GM18873 (cell line): ENCODE results near the gene RGS6.
"Not testable (repeated sequence)": the region's sequence is repeated elsewhere in the genome, so short reads cannot be mapped to it uniquely, and the experiment has no call there.

Experiments
- ATAC-seq: cut with Tn5 transposase; IDR thresholded peaks from one replicate; pipeline ENCODE4 v1.9.1; 2021; ENCODE audit warnings: mild to moderate bottlenecking, moderate library complexity, moderate number of reproducible peaks; ENCODE audit not compliant: unreplicated experiment, low FRiP score

RGS6 gene

DNA sequence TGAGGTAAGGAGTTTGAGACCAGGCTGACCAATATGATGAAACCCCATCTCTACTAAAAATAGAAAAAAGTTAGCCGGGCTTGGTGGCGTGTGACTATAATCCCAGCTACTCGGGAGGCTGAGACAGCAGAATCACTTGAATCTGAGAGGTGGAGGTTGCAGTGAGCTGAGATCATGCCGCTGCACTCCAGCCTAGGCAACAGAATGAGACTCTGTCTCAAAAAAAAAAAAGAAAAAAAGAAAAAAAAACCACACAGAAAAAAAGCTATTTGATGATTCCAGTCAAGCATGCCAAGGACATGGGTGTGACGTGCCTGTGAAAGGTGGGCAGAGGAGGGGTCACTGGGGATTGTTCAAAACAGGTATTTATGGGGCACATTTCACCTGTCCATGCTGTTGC is 545.3 kb downstream of the RGS6 start:
- ATAC-seq: not testable (repeated sequence)

DNA sequence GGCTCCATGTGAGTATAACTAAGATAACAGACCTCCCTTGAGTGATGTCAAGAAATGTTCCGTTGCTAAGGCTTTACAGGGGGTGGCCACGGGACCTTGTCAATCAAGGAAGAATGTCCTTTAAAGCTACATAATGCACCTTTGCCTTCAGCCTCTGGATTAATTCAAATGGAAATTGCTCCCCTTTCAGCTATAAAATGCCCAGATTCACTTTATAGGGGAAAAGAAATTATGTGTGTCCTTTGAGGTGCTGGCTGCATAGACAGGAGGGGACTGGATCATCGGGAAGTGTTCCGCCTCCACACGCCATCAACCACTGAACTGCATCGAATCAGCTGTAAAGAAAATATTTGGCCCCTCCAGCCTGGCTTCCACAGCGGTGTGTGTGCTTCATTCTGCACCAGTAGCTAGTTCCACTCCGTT is 546.3 kb downstream of the RGS6 start:
- no peak for ATAC-seq

DNA sequence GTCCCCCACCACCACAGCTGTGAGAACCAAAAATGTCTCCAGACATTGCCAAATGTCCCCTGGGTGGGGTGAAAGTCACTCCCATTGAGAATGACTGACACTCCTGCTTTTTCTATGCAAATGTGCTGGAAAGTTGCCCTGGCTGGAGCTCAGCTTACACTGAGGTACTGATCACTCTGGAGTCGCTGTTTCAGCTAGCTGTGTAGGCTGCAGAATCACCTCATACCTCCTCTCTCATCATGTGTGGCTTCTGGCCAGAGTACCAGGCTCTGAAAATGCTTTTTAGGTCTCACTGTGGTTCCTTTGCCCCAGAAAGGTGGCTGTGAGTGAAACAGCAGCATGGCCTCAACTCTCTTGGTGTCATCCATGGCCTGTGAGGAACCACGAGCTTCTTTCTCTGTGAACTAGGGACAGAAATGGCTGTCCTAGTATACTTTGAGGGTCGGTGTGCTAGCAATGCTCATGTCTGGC is 547.3 kb downstream of the RGS6 start:
- ATAC-seq: no peak

DNA sequence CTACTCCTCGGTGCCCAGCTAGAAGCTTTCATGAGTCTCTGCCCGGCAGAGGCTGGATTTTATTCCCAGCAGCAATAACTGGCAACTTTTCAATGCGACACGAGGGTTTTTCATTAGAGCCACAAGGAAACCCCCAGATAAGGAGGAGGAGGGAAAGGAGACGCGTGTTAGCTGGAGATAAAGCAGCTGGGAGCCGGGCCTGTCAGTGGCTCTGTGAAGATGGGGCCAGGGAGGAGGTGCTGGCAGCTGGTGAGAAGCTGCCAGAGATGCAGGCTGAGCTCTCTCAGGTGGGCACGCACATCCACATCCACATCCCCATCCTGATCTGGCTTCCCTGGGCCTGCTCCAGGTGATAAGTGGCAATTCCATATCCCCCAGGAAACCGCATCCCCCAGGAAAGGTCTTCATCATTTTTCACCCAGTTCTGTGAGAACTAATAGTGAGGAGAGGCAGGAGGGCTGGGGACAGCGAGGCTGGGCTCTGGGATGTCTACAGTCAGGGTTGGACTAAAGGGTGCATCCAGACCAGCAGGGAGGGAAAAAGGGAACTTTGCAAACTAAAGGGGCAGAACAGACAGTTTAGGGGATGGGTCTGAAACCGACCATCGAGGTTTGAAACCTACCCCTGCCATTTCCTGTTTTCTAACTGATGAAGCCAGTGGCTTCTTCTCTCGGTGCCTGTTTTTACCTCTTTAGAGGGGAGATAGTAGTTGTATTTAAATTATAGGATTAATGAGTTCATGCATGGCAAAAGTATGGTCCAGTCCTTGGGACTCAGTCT is 548.4 kb downstream of the RGS6 start:
- ATAC-seq: no peak

DNA sequence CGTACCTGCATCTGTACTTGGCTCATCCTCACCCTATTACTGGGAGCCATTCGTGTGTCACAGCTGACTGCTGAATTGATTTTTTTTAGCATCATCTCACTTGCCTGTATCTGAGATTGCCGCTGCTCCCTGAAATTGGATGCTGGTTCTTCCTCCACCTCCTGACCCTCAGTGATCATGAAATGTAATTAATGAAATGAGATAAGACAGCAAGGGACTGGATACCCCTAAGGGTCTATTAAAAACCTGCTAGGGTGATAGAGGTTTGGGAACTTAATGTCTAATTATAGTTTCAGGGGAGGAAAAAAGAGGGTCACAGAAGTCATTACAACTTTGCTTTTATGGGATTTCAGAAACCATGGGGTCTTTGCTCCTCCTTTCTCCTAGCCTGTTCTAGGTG is 551.1 kb downstream of the RGS6 start:
- ATAC-seq: no peak

DNA sequence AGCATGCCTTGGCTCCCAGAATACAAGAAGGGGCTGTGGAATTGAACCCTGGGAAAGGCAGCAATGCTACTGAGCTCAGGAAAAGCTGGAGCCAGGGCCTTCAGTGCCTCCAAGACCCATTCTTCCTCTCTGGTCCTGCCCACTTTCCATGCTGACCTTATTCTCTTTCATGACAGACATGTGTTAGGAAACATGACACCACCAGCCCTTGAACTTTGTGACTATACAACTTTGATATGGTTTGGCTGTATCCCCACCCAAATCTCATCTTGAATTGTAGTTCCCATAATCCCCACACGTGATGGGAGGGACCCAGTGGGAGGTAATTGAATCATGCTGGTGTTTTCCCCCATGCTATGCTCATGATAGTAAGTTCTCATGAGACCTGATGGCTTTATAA is 553.5 kb downstream of the RGS6 start:
- ATAC-seq: no peak

DNA sequence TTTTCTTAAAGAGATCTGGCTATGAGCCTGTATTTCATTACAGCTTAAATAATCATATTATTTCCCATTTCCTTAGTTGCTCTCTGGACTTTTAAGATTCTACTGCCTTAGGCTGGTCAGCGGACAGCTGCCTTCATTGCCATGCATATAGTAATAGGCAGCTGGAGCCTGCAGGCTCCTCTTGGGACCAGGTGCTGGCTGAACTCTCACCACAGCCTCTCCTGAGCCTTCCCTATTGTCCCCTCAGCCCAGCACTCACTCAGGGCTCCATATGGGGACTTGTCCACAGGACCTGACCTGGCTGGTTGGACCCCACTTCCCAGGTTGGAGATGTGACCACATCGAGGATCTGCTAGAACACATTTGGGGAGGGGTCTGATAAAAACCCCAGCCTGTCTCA is 556.3 kb downstream of the RGS6 start:
- ATAC-seq: no peak

DNA sequence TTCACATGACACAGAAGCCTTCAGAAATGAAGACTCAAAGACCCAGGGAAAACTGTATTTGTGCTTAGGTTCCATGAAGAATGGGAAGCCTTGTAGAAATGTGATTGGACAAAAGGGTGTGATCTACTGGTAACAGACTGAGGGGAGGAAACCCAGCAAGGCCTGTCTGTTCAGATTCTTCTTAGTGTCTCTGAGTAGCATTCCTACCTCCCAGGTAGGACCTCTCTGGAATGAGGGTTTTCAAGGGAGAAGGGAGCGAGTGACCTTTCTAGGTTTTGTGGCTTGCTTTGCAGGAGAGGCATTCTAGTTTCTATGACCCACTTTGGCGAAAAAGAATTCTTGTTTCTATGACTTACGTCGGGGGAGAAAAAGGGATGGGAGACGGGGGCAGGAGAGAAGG is 560.0 kb downstream of the RGS6 start:
- no peak for ATAC-seq

DNA sequence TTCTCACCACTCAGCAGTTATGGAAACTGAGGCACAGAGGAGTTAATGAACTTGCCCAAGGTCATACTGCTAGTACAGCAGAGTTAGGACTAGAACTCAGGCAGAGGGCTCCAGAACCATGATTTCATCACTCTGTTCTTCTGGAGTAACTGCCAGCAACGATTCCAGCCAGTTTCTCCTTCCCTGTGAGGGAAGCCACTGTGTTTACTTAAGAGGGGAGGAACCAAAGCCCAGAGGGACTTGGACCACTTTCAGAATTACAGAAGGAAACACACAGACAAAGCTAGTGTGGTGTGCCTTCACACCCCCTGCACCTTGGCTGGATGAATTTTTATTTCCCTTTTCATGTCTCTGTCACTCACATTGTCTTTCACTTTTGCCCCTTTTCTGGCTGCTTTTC is 563.4 kb downstream of the RGS6 start:
- ATAC-seq: no peak

DNA sequence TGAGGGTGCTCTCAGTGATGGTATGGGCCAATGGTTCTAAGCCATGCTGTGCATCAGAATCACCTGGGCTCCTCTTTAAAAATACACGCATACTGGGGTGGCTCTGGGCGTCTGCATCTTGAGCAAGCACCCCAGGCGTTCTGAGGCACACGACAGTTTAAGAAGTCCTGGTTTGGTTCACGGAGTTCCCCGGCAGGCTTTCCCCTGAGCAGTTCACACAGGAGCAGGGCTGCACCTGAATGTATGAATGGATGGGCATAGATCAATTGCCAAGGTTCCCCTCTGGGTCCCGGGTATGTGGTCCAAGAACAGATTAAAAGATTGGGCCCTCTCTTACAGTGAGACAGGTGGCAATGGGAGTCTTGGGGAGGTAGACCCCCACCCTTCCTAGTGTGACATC is 566.4 kb downstream of the RGS6 start:
- no peak for ATAC-seq

DNA sequence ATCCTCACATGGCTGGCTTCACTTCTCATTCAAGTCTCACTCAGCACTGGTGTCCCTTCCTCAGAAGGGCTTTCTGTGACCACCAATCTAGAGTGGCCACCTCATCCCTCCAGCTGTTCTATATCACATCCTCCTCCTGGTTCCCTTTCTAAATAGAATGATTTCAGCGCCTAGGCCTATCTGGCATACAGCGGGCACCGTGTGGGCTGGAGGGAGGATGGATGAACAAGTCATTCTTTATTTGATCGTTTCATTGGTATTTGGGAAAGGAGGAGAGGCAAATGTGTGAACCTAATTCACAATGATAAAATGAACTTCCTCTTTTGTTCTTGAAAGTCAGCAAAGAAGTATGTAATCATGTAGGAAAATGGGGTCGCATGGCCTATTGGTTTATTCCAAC is 567.5 kb downstream of the RGS6 start:
- ATAC-seq: no peak

DNA sequence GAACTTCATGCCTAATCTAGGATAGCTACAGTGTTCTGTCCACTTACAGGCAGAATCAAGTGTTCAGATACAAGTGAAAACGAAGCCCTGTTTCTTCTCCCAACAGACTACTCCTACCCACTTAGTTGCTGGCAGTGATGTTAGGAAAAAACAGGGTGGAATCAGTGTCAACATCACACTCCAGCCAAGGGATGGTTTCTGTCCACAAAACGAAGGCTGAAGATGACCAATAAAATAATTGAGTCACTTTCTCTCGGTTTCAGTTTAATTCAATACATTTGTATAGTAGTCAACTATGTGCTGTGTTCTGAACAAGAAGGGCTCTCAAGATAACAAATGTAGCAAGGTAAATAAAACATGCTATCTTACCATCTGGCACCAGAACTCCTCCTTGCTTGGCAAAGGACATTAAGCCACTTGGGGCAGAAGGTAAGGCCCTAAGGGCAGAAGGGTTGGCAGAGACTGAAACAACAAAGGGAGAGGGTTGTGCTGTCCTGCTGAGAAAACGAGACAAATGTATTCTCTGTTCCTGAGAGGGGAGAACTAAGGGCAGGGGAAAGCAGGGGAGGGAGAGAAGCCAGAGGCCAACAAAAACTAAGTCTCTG is 568.1 kb downstream of the RGS6 start:
- no peak for ATAC-seq

DNA sequence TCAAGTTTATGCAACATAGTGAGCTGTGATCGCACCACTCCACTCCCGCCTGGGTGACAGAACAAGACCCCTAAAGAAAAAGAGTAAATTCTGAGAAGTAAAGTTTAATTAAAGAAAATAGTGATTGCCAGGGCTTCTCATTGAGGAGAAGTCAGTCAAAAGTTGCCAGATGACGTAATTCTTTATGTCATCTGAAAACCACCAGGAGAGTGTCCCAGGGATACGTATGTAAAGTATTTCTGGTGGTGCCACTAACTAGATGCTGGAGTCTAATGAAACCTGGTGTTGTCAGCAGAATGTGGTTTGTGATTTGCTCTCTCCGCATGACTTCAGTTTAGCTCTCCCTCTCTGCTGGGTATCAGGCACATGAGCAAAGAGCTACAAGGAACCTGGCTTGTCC is 569.2 kb downstream of the RGS6 start:
- ATAC-seq: no peak

DNA sequence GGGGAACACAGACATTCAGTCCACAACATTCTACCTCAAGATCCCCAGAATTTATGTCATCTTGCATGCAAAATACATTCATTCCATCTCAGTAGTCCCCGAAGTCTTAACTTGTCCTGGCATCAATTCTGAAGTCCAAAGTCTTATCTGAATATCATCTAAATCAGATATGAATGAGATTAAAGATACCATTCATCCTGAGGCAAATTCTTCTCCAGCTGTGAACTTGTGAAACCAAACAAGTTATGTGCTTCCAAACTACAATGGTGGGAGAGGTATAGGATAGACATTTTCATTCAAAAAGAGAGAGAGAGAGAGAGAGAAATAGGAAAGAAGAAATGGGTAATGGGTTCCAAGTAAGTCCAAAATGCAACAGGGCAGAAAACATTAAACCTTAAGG is 571.0 kb downstream of the RGS6 start:
- no peak for ATAC-seq

DNA sequence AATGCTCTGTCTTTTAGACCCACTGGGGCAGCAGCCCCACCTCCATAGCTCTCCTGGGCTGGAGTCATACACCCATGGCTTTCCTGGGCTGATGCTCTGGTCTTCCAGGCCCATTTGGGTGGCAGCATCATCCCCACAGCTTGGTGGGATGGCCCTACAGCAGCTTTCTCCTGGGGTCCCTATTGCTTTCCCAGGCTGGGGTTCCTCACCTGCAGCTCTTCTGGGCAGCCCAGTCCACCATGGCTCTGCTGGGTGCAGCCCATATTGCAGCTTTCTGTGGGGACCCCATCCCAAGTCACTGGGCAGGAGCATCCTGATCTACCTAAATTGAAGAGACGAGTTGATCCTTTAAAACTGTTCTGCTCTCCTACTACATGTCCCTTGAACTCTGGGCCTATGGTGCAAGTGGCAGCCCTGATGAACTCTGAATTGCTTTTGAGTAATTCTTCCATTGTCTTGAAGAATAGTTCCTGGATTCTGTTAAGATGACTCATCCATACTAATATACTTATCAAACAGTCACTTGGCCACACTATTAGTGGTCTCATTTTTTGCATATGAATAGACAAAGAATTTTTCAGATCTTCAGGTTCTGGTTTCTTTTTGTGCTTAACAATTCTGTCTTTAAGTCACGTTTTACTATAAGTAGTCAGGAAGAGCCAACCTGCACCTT is 571.6 kb downstream of the RGS6 start:
- no peak for ATAC-seq

DNA sequence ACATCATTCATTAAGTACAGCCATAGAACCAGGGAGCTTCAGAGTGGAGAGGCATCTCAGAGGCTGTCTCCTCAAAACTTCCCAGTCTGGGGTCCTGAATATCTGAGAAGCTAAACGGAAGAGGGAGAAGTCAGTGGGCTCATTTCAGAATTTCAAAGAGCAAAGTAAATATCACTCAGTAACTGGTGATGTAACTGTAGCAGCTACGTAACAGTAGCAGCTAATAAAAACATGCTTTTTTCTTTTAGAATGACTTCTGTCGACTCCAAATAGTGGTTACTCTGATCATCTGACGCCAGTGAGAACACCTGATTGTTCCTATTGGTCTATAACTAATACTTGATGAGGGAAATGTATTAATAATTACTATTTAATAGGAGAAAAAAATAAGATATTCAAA is 578.3 kb downstream of the RGS6 start:
- no peak for ATAC-seq

DNA sequence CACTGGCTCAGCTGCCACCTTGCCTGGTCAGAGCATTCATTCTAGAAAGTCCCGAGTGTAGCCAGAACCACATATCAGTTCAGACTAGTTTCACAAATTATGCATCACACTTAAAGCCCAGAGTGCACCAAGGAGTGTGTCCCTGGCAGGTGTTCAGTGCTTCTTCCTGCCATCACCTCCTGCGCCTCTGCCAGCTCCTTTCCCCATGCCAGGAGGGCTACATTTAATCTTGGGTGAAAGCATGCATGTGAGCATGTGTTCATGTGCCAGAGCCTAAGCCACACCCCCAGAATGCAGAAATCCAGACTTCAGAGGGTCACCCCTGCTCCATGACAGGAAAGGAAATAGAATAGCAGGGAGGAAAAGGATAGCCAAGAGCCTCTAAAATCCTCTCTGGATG is 580.1 kb downstream of the RGS6 start:
- no peak for ATAC-seq

DNA sequence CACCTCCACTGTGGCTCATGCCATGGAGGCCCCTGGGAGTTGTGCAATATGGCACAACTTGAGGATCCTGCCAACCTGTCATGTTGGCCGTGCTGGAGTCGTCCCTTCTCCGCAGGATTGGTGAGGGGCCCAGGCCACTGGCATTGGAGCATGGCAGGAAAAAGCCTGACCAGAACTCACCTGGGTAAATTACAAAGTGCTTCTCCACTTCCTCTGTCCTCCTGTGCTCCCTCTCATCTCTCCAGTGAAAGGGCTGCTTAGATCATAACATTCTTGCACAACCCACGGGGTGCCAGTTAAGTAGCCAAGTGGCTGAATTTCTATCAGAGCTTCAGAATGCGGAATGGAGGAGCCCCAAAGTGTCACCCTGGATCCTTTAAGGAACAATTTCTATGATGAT is 580.7 kb downstream of the RGS6 start:
- ATAC-seq: no peak

DNA sequence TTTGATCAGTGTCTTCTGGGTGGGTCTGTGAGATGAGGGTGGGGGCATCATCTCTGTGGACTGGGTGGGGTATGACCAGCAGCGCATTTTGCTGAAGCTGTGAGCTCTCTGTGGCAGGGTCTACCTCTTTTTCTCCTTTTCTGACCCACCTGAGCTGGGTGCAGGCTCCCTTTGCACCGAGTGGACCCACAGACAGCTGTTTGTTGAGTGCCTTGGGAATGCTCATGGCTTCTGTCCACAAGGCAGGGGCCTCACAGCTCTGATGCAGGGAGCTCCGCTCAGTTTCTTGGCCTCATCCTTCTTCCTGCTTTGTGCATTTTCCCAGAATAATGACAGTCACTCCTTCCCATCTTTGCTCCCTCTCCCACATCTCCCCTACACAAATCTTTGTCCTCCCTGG is 581.1 kb downstream of the RGS6 start:
- no peak for ATAC-seq

DNA sequence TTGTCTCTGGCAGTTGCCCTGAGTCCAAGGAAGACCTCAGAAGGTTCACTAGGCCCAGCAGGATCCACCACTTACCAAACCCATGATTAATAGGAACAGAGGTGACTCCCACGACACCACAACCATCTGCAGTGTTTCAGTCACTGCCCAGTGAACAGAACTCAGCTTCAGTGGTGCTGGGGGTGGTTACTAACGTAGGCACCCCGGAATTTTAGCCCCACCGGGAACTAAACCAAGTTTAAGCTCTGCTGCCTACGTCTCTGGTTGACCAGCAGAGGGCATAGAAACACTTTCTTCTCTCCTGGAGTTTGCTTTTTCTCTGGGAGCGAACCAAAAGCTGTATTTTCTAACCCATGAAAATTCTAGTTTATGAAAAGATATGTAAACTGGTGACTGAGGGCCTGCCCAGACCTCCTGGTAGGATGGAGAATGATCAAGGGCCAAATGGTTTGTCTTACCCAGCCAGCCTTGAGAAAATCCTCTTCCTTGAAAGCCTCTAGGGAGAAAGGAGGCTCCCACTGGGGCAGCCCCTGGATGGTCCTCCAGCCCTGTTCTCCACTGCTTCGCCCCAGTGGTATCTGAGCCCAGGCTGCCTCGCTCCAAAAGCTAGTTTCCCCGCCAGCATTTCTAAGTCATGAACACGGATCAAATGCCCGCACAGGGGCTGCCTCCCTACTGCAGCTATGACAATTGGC is 581.9 kb downstream of the RGS6 start:
- no peak for ATAC-seq

DNA sequence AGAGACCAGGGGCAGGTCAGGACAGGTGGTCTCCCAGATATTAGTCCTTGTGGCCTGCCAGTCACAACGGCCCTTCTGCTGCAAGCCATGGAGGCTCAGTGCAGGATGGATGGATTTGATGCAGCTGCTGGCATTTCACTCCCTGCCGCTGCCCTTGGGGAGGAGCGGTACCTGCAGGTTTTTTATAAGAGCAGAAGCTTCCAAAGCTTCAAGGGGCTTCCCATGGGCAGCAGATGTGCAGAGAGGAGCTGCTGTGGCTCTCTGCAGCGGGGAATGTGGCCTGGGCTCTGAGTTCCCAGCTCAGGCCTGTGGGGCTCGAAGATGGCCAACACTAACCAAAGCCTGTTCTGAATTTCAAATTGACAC is 582.4 kb downstream of the RGS6 start:
- ATAC-seq: no peak
